ENCODE data around the gene ZNF263. TPM values are rescaled to one million over a fixed set of nuclear protein-coding genes. Genes with fewer than 3 reads are reported as not detected.

The ZNF263 gene
- total and polyA plus RNA-seq, 2 of the 13 experiments (the other 11 are each of a cell fraction or from before 2014, with no cell fraction given), result 10.2 to 41.2 TPM

- TF ChIP-seq ZNF510 (CRISPR knock-in tag; IDR thresholded peaks at IDR 0.05; ENCODE audit: low read depth) (peak; percentile 84; the same call in 1 of the 2 replicates), ZNF839 (CRISPR knock-in tag; IDR thresholded peaks at IDR 0.05; ENCODE audit: borderline replicate concordance) (0 out of 2 replicates have a peak, but pooled peaks have one; percentile 47), GTF2F1 (IDR thresholded peaks at IDR 0.05; ENCODE audit: low read length) (peak; percentile 25; the same call in 1 of the 2 replicates), MAFF (IDR thresholded peaks at IDR 0.05; ENCODE audit: low read depth, low read length) (0 out of 2 replicates have a peak, but pooled peaks have one; percentile 1), IKZF1 (IDR thresholded peaks at IDR 0.05) (no peak), HDAC1 (CRISPR knock-in tag; IDR thresholded peaks at IDR 0.05) (peak; percentile 86), ZNF670 (CRISPR knock-in tag; IDR thresholded peaks at IDR 0.05; ENCODE audit: borderline replicate concordance) (no peak), ZNF225 (CRISPR knock-in tag; IDR thresholded peaks at IDR 0.05) (peak; percentile 68; the same call in 1 of the 2 replicates), YEATS2 (CRISPR knock-in tag; IDR thresholded peaks at IDR 0.05; ENCODE audit: borderline replicate concordance) (peak; percentile 90), JUN (CRISPR knock-in tag; IDR thresholded peaks at IDR 0.05) (no peak), PHF21A (CRISPR knock-in tag; IDR thresholded peaks at IDR 0.05) (peak; percentile 80), ZNF557 (CRISPR knock-in tag; IDR thresholded peaks at IDR 0.05) (0 out of 2 replicates have a peak, but pooled peaks have one; percentile 22), ZNF280B (CRISPR knock-in tag; IDR thresholded peaks at IDR 0.05; ENCODE audit: borderline replicate concordance) (no peak), MIER3 (CRISPR knock-in tag; IDR thresholded peaks at IDR 0.05; ENCODE audit: borderline replicate concordance) (0 out of 2 replicates have a peak, but pooled peaks have one; percentile 11), ZNF776 (CRISPR knock-in tag; IDR thresholded peaks at IDR 0.05) (peak; percentile 89), U2AF2 (IDR thresholded peaks at IDR 0.05; ENCODE audit: low read depth, low read length) (peak; percentile 72; the same call in 1 of the 2 replicates), ZNF605 (CRISPR knock-in tag; IDR thresholded peaks at IDR 0.05) (peak; percentile 81), ARID5B (CRISPR knock-in tag; IDR thresholded peaks at IDR 0.05) (0 out of 2 replicates have a peak, but pooled peaks have one; percentile 33), ZNF883 (CRISPR knock-in tag; IDR thresholded peaks at IDR 0.05; ENCODE audit: not compliant biosample characterization) (peak; percentile 4)
- TF ChIP-seq, protein P1, sequence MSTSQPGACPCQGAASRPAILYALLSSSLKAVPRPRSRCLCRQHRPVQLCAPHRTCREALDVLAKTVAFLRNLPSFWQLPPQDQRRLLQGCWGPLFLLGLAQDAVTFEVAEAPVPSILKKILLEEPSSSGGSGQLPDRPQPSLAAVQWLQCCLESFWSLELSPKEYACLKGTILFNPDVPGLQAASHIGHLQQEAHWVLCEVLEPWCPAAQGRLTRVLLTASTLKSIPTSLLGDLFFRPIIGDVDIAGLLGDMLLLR (CRISPR knock-in tag; IDR thresholded peaks at IDR 0.05), result peak; percentile 86
- TF ChIP-seq, protein P2, sequence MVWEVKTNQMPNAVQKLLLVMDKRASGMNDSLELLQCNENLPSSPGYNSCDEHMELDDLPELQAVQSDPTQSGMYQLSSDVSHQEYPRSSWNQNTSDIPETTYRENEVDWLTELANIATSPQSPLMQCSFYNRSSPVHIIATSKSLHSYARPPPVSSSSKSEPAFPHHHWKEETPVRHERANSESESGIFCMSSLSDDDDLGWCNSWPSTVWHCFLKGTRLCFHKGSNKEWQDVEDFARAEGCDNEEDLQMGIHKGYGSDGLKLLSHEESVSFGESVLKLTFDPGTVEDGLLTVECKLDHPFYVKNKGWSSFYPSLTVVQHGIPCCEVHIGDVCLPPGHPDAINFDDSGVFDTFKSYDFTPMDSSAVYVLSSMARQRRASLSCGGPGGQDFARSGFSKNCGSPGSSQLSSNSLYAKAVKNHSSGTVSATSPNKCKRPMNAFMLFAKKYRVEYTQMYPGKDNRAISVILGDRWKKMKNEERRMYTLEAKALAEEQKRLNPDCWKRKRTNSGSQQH (CRISPR knock-in tag; IDR thresholded peaks at IDR 0.05; ENCODE audit: low read depth), result peak; percentile 42; the same call in 1 of the 2 replicates
Measured at GRCh38 chr16:3282730-3283542, at the start of gene ZNF263 (continued).

Data from HepG2 (cell line).